IMR-90 (cell line): Measurements from ENCODE around the gene SYNPO. TPM values are rescaled to one million over a fixed set of nuclear protein-coding genes. Genes with fewer than 3 reads are reported as not detected.

Experiments
- ATAC-seq: fragments of 200-7000 bp; cut with Tn5 transposase; 2 replicates; pipeline ENCODE4 v1.9.1; 2020; ENCODE audit warnings: low read depth, mild to moderate bottlenecking, moderate library complexity
- BruUV-seq: library from RNA; stranded (reverse); fragments of 400-500 nt; replicated peaks from 2 replicates; lab custom pipeline; 2021; lab: Mats Ljungman, UMichigan
- CTCF ChIA-PET: fragments of 300-600 bp; formaldehyde crosslinking; extraction: SDS; loops from one replicate; lab custom pipeline; 2021; ENCODE audit warnings: antibody characterized with exemption; lab: Yijun Ruan, JAX
- POLR2A ChIA-PET: fragments of 300-600 bp; sonication (Branson Sonifier 250); formaldehyde crosslinking; loops from one replicate; lab custom pipeline; 2022; ENCODE audit warnings: antibody characterized with exemption; ENCODE audit not compliant: unreplicated experiment; lab: Charles Lee
- DNase-seq: peaks from one replicate; pipeline ENCODE4 v3.0.0; 2013
- H2AFZ ChIP-seq: replicated peaks from 2 replicates; pipeline ENCODE3; 2013; ENCODE audit warnings: low read length, mild to moderate bottlenecking; ENCODE audit not compliant: poor library complexity
- H2AK5ac ChIP-seq: 2 replicates; pipeline ENCODE4 v1.6.1; 2013; ENCODE audit warnings: low read depth, low read length, inconsistent platforms
- H2AK9ac ChIP-seq: replicated peaks from 2 replicates; pipeline ENCODE3; 2013; ENCODE audit warnings: mild to moderate bottlenecking, low read depth, low read length, moderate library complexity; ENCODE audit not compliant: poor library complexity
- H2BK120ac ChIP-seq: 2 replicates; pipeline ENCODE4 v1.6.1; 2013; ENCODE audit warnings: low read depth, low read length, inconsistent platforms
- H2BK15ac ChIP-seq: 3 replicates; pipeline ENCODE4 v1.6.1; 2013; ENCODE audit warnings: low read depth, low read length, inconsistent platforms
- H2BK20ac ChIP-seq: 2 replicates; pipeline ENCODE4 v1.6.1; 2013; ENCODE audit warnings: low read depth, mild to moderate bottlenecking, inconsistent platforms, low read length, moderate library complexity
- H2BK5ac ChIP-seq: 2 replicates; pipeline ENCODE4 v1.6.1; 2013; ENCODE audit warnings: mild to moderate bottlenecking, low read depth, low read length, inconsistent platforms; ENCODE audit not compliant: poor library complexity, severe bottlenecking
- H3K14ac ChIP-seq: replicated peaks from 2 replicates; pipeline ENCODE4 v1.6.1; 2013; ENCODE audit warnings: low read depth, low read length, inconsistent platforms
- H3K18ac ChIP-seq: 2 replicates; pipeline ENCODE4 v1.6.1; 2013; ENCODE audit warnings: low read depth, low read length, control low read depth
- H3K23ac ChIP-seq: 2 replicates; pipeline ENCODE4 v1.6.1; 2013; ENCODE audit warnings: low read depth, low read length, inconsistent platforms
- H3K27ac ChIP-seq: 2 replicates; pipeline ENCODE4 v1.5.1; 2013; ENCODE audit warnings: mild to moderate bottlenecking, control low read depth, low read length; ENCODE audit not compliant: insufficient read depth
- H3K27me3 ChIP-seq: 2 replicates; pipeline ENCODE4 v1.6.1; 2013; ENCODE audit warnings: low read length; ENCODE audit not compliant: control insufficient read depth, insufficient read depth
- H3K36me3 ChIP-seq: 2 replicates; pipeline ENCODE4 v1.6.1; 2013; ENCODE audit warnings: low read length, mixed read lengths; ENCODE audit not compliant: control insufficient read depth, insufficient read depth
- H3K4ac ChIP-seq: 2 replicates; pipeline ENCODE4 v1.6.1; 2013; ENCODE audit warnings: low read depth, low read length, inconsistent platforms
- H3K4me1 ChIP-seq: 2 replicates; pipeline ENCODE4 v1.6.1; 2013; ENCODE audit warnings: low read length, mixed read lengths; ENCODE audit not compliant: control insufficient read depth, insufficient read depth
- H3K4me2 ChIP-seq: 2 replicates; pipeline ENCODE4 v1.6.1; 2013; ENCODE audit warnings: low read depth, mild to moderate bottlenecking, control low read depth, low read length, moderate library complexity
- H3K4me3 ChIP-seq: 2 replicates; pipeline ENCODE4 v1.5.1; 2013; ENCODE audit warnings: low read depth, mild to moderate bottlenecking, control low read depth, low read length, moderate library complexity; ENCODE audit not compliant: insufficient read depth
- H3K56ac ChIP-seq: 2 replicates; pipeline ENCODE4 v1.6.1; 2013; ENCODE audit warnings: low read length, inconsistent platforms; ENCODE audit not compliant: insufficient read depth; ENCODE audit errors: extremely low read depth
- H3K79me1 ChIP-seq, 2 experiments: 2 replicates each; pipeline ENCODE4 v1.6.1; 2013; ENCODE audit warnings: low read length in 2 of 2, inconsistent platforms in 1 of 2, low read depth in 1 of 2
- H3K9ac ChIP-seq: 2 replicates; pipeline ENCODE4 v1.6.1; 2013; ENCODE audit warnings: low read depth, low read length, control low read depth
- H3K9me1 ChIP-seq: 2 replicates; pipeline ENCODE4 v1.6.1; 2013; ENCODE audit warnings: low read length, inconsistent platforms; ENCODE audit not compliant: insufficient read depth
- H3K9me3 ChIP-seq: 2 replicates; pipeline ENCODE4 v1.6.1; 2013; ENCODE audit warnings: low read length; ENCODE audit not compliant: control insufficient read depth, insufficient read depth
- H4K20me1 ChIP-seq: 2 replicates; pipeline ENCODE4 v1.6.1; 2013; ENCODE audit warnings: low read length, inconsistent platforms; ENCODE audit not compliant: insufficient read depth
- H4K5ac ChIP-seq: 2 replicates; pipeline ENCODE4 v1.6.1; 2013; ENCODE audit warnings: mild to moderate bottlenecking, low read depth, low read length, control low read depth
- H4K8ac ChIP-seq, 2 experiments: 2 replicates each; pipeline ENCODE4 v1.6.1; 2013; ENCODE audit warnings: low read depth in 2 of 2, low read length in 2 of 2, control low read depth in 1 of 2, inconsistent platforms in 1 of 2
- H4K91ac ChIP-seq: 2 replicates; pipeline ENCODE4 v1.6.1; 2013; ENCODE audit warnings: low read depth, low read length, inconsistent platforms; ENCODE audit not compliant: insufficient read depth
- BHLHE40 ChIP-seq: fragments of 150-350 bp; IDR thresholded peaks from 2 replicates; pipeline ENCODE4 v1.6.1; 2016; ENCODE audit warnings: mild to moderate bottlenecking, low read depth, low read length
- CEBPB ChIP-seq: IDR thresholded peaks from 2 replicates; pipeline ENCODE4 v1.6.1; 2012; ENCODE audit warnings: low read depth, low read length, improper control_type of control experiment
- CHD1 ChIP-seq: IDR thresholded peaks from 2 replicates; pipeline ENCODE4 v1.6.1; 2012; ENCODE audit warnings: low read depth, low read length, improper control_type of control experiment
- FOS ChIP-seq: fragments of 150-350 bp; IDR thresholded peaks from 2 replicates; pipeline ENCODE4 v1.6.1; 2016; ENCODE audit warnings: low read depth, low read length
- MAFK ChIP-seq: IDR thresholded peaks from 2 replicates; pipeline ENCODE4 v1.6.1; 2012; ENCODE audit warnings: low read depth, low read length, improper control_type of control experiment
- MAZ ChIP-seq: IDR thresholded peaks from 2 replicates; pipeline ENCODE4 v1.6.1; 2012; ENCODE audit warnings: low read depth, mild to moderate bottlenecking, low read length, improper control_type of control experiment, moderate library complexity, borderline replicate concordance
- MXI1 ChIP-seq: IDR thresholded peaks from 2 replicates; pipeline ENCODE4 v1.6.1; 2012; ENCODE audit warnings: low read depth, mild to moderate bottlenecking, low read length, moderate library complexity, borderline replicate concordance
- POLR2A ChIP-seq: IDR thresholded peaks from 2 replicates; pipeline ENCODE4 v1.6.1; 2012; ENCODE audit warnings: mild to moderate bottlenecking, low read depth, low read length
- RAD21 ChIP-seq: IDR thresholded peaks from 2 replicates; pipeline ENCODE4 v1.6.1; 2012; ENCODE audit warnings: low read length, improper control_type of control experiment
- RCOR1 ChIP-seq: IDR thresholded peaks from 2 replicates; pipeline ENCODE4 v1.6.1; 2012; ENCODE audit warnings: mild to moderate bottlenecking, low read length, improper control_type of control experiment; ENCODE audit not compliant: insufficient replicate concordance
- RFX5 ChIP-seq: IDR thresholded peaks from 2 replicates; pipeline ENCODE4 v1.8.0; 2012; ENCODE audit warnings: low read depth, mild to moderate bottlenecking, low read length, moderate library complexity
- SMC3 ChIP-seq: fragments of 150-350 bp; IDR thresholded peaks from 2 replicates; pipeline ENCODE4 v1.6.1; 2016; ENCODE audit warnings: low read depth, mild to moderate bottlenecking, antibody characterized with exemption, low read length, moderate library complexity
- WGBS, 2 experiments: methylation state at CpG; one replicate each; pipeline versions ENCODE4 v1.1.5 to v1.1.7; 2013; ENCODE audit warnings: missing lambda C conversion rate in 2 of 2; ENCODE audit not compliant: insufficient read length in 1 of 2; ENCODE audit errors: extremely low coverage in 2 of 2; 5-methylcytosine and 5-hydroxymethylcytosine counted together
- dilution Hi-C: fragments of 300-500 bp; cut with HindIII; formaldehyde crosslinking; loops from one replicate; pipeline ENCODE4 v1.14.3; 2018; ENCODE audit warnings: low sequenced_read_pairs; ENCODE audit not compliant: unreplicated experiment
- in situ Hi-C: fragments of 300-500 bp; cut with MboI; formaldehyde crosslinking; loops from 3 replicates; pipeline ENCODE4 v1.14.3; 2019; ENCODE audit warnings: low sequenced_read_pairs, inconsistent platforms, mixed read lengths
- intact Hi-C: fragments of 100-400 bp; cut with micrococcal nuclease; formaldehyde crosslinking; loops from 2 replicates; pipeline ENCODE4 v1.10.0; 2022
- polyA plus RNA-seq, 3 experiments: library from polyadenylated mRNA; depleted of rRNA; stranded (reverse); fragments of >200 nt; gene quantifications; 2 replicates each; pipeline ENCODE4 v1.2.3, GENCODE V29; 2012; ENCODE audit warnings: low replicate concordance in 1 of 3
- total RNA-seq: library from RNA; depleted of rRNA; stranded (reverse); fragments of >200 nt; gene quantifications from 2 replicates; pipeline ENCODE4 v1.2.3, GENCODE V29; 2012
- TF ChIP-seq, protein P1 (sequence below): conservative IDR thresholded peaks from 2 replicates; pipeline ENCODE4 v1.5.1; 2012; ENCODE audit warnings: mild to moderate bottlenecking, low read depth, low read length, improper control_type of control experiment
- TF ChIP-seq, protein P2 (sequence below): fragments of 150-350 bp; IDR thresholded peaks from 2 replicates; pipeline ENCODE4 v1.6.1; 2016; ENCODE audit warnings: low read depth, mild to moderate bottlenecking, low read length, moderate library complexity, borderline replicate concordance
- TF ChIP-seq, protein P3 (sequence below): fragments of 150-350 bp; IDR thresholded peaks from 2 replicates; pipeline ENCODE4 v1.6.1; 2017; ENCODE audit warnings: mild to moderate bottlenecking, antibody characterized with exemption, low read length, low read depth

The SYNPO gene
- total and polyA plus RNA-seq, 2 of the 4 experiments (the other 2 are of a cell fraction), result 3.0 to 24.8 TPM

DNA sequence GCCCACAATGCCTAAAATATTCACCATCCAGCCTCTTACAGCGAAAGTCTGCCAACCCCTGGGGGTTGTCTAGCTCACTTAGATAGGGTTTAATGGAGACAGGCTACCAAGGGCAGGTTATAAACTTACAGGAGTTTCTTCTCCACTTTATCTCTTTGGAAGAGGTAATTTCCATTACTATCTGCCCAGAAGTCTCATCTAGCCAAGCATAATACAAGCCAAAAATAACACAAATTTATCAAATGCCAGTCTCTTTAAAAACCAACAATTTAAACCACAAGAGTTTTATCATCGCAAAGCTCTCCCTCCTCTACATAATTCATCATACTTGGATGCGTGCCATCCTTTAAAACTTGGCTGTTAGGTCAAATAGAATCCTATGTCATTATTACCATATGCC, 54.2 kb downstream of the SYNPO start:
- intact Hi-C loops, result no loop called here
- ChIA-PET POLR2A (no interaction called here), CTCF (no interaction called here)
- no peak overlapping the region for H2AK9ac ChIP-seq
- no peaks in the 10 kb centered on the region for H3K9me1 ChIP-seq
- no TSS peak for BruUV-seq
- WGBS, 2 experiments, result no CpG with 5 or more reads among the region's 3 CpGs
- TF ChIP-seq RAD21 (no peak), FOS (no peak), CHD1 (no peak), SMC3 (no peak), CEBPB (no peak), BHLHE40 (no peak), POLR2A (no peak), RCOR1 (no peak), MXI1 (no peak), RFX5 (no peak), MAZ (no peak), MAFK (no peak)
- TF ChIP-seq, protein P1, sequence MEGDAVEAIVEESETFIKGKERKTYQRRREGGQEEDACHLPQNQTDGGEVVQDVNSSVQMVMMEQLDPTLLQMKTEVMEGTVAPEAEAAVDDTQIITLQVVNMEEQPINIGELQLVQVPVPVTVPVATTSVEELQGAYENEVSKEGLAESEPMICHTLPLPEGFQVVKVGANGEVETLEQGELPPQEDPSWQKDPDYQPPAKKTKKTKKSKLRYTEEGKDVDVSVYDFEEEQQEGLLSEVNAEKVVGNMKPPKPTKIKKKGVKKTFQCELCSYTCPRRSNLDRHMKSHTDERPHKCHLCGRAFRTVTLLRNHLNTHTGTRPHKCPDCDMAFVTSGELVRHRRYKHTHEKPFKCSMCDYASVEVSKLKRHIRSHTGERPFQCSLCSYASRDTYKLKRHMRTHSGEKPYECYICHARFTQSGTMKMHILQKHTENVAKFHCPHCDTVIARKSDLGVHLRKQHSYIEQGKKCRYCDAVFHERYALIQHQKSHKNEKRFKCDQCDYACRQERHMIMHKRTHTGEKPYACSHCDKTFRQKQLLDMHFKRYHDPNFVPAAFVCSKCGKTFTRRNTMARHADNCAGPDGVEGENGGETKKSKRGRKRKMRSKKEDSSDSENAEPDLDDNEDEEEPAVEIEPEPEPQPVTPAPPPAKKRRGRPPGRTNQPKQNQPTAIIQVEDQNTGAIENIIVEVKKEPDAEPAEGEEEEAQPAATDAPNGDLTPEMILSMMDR, result no peak
- TF ChIP-seq, protein P2, sequence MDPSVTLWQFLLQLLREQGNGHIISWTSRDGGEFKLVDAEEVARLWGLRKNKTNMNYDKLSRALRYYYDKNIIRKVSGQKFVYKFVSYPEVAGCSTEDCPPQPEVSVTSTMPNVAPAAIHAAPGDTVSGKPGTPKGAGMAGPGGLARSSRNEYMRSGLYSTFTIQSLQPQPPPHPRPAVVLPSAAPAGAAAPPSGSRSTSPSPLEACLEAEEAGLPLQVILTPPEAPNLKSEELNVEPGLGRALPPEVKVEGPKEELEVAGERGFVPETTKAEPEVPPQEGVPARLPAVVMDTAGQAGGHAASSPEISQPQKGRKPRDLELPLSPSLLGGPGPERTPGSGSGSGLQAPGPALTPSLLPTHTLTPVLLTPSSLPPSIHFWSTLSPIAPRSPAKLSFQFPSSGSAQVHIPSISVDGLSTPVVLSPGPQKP, result no peak
- TF ChIP-seq, protein P3, sequence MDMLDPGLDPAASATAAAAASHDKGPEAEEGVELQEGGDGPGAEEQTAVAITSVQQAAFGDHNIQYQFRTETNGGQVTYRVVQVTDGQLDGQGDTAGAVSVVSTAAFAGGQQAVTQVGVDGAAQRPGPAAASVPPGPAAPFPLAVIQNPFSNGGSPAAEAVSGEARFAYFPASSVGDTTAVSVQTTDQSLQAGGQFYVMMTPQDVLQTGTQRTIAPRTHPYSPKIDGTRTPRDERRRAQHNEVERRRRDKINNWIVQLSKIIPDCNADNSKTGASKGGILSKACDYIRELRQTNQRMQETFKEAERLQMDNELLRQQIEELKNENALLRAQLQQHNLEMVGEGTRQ, result no peak
- H2BK120ac ChIP-seq, result no peak overlapping the region
- no peak overlapping the region for H2BK15ac ChIP-seq
- dilution Hi-C loops, result no loop called here
- no peak overlapping the region for H3K4ac ChIP-seq
- no peak overlapping the region for H3K9ac ChIP-seq
- no peak overlapping the region for H3K23ac ChIP-seq
- H2AFZ ChIP-seq, result no peak overlapping the region
- no peaks in the 10 kb centered on the region for H4K20me1 ChIP-seq
- no peak overlapping the region for H3K4me2 ChIP-seq
- no peak overlapping the region for H2BK20ac ChIP-seq
- H3K4me1 ChIP-seq, result peaks cover 3% of the 10 kb centered on the region
- no peak overlapping the region for H4K5ac ChIP-seq
- ATAC-seq (no peak), DNase-seq (peak; percentile 54)
- H3K9me3 ChIP-seq, result no peaks in the 10 kb centered on the region
- H4K91ac ChIP-seq, result no peak overlapping the region
- no peaks in the 10 kb centered on the region for H3K27me3 ChIP-seq
- no peak overlapping the region for H3K18ac ChIP-seq
- H3K56ac ChIP-seq, result no peak overlapping the region
- in situ Hi-C loops, result no loop called here
- no peak overlapping the region for H3K14ac ChIP-seq
- H3K36me3 ChIP-seq, result peaks cover 54% of the 10 kb centered on the region
- H2AK5ac ChIP-seq, result no peak overlapping the region
- H4K8ac ChIP-seq, result no peak overlapping the region
- H2BK5ac ChIP-seq, result no peak overlapping the region
- peaks cover 8 to 20% of the 10 kb centered on the region in 2 experiments; a peak in 3 of 4 replicates for H3K79me1 ChIP-seq
- H3K27ac ChIP-seq, result no peak overlapping the region
- no peak overlapping the region for H3K4me3 ChIP-seq
